Measurements from ENCODE around the gene CDHR2.

- TF ChIP-seq, protein P1, sequence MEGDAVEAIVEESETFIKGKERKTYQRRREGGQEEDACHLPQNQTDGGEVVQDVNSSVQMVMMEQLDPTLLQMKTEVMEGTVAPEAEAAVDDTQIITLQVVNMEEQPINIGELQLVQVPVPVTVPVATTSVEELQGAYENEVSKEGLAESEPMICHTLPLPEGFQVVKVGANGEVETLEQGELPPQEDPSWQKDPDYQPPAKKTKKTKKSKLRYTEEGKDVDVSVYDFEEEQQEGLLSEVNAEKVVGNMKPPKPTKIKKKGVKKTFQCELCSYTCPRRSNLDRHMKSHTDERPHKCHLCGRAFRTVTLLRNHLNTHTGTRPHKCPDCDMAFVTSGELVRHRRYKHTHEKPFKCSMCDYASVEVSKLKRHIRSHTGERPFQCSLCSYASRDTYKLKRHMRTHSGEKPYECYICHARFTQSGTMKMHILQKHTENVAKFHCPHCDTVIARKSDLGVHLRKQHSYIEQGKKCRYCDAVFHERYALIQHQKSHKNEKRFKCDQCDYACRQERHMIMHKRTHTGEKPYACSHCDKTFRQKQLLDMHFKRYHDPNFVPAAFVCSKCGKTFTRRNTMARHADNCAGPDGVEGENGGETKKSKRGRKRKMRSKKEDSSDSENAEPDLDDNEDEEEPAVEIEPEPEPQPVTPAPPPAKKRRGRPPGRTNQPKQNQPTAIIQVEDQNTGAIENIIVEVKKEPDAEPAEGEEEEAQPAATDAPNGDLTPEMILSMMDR (IDR thresholded peaks at IDR 0.05) = no peak
- no peak for TF ChIP-seq POLR2A (IDR thresholded peaks at IDR 0.05)
Measured at GRCh38 chr5:176621661-176622079, 72.5 kb downstream of the CDHR2 start.

Data from lower leg skin (tissue), 3 donors.